HEK293T (cell line): ENCODE measurements around the gene PHF14.
"Not testable (repeated sequence)": the region's sequence is repeated elsewhere in the genome, so short reads cannot be mapped to it uniquely, and the experiment has no call there.

Experiments used
- CTCF ChIA-PET: fragments of 350-600 bp; formaldehyde crosslinking; extraction: SDS; loops from one replicate; lab custom pipeline; 2021; ENCODE audit warnings: antibody characterized with exemption, inconsistent platforms; lab: Yijun Ruan, JAX
- POLR2A ChIA-PET: fragments of 350-600 bp; formaldehyde crosslinking; extraction: SDS; loops from one replicate; lab custom pipeline; 2020; ENCODE audit warnings: antibody characterized with exemption, inconsistent platforms; lab: Yijun Ruan, JAX
- DNase-seq: peaks from one replicate; pipeline ENCODE4 v3.0.0; 2012; ENCODE audit warnings: mixed read lengths; ENCODE audit errors: extremely low spot score
- ARNT ChIP-seq: fragments of 450-650 bp; IDR thresholded peaks from 2 replicates; pipeline ENCODE4 v1.6.1; 2017; ENCODE audit warnings: mild to moderate bottlenecking
- BHLHE40 ChIP-seq: fragments of 450-650 bp; IDR thresholded peaks from 2 replicates; pipeline ENCODE4 v1.6.1; 2016; ENCODE audit warnings: mild to moderate bottlenecking, moderate library complexity, borderline replicate concordance
- CTBP1 ChIP-seq: fragments of 450-650 bp; IDR thresholded peaks from 2 replicates; pipeline ENCODE4 v1.6.1; 2016; ENCODE audit warnings: borderline replicate concordance
- ELF4 ChIP-seq: fragments of 450-650 bp; IDR thresholded peaks from 2 replicates; pipeline ENCODE4 v1.6.1; 2017; ENCODE audit warnings: antibody characterized with exemption
- FOXA1 ChIP-seq: fragments of 450-650 bp; IDR thresholded peaks from 2 replicates; pipeline ENCODE4 v1.6.1; 2016; ENCODE audit warnings: mild to moderate bottlenecking
- FOXK2 ChIP-seq: fragments of 450-650 bp; IDR thresholded peaks from 2 replicates; pipeline ENCODE4 v1.6.1; 2016; ENCODE audit warnings: mild to moderate bottlenecking
- FOXM1 ChIP-seq: fragments of 450-650 bp; IDR thresholded peaks from 2 replicates; pipeline ENCODE4 v1.6.1; 2017; ENCODE audit warnings: mild to moderate bottlenecking, borderline replicate concordance
- HDGF ChIP-seq: fragments of 450-650 bp; IDR thresholded peaks from 2 replicates; pipeline ENCODE4 v1.6.1; 2017; ENCODE audit warnings: antibody characterized with exemption, borderline replicate concordance
- L3MBTL2 ChIP-seq: fragments of 450-650 bp; conservative IDR thresholded peaks from 2 replicates; pipeline ENCODE4 v1.6.1; 2016; ENCODE audit warnings: mild to moderate bottlenecking
- LEF1 ChIP-seq: fragments of 450-650 bp; IDR thresholded peaks from 2 replicates; pipeline ENCODE4 v1.6.1; 2017; ENCODE audit warnings: mild to moderate bottlenecking, borderline replicate concordance
- NFRKB ChIP-seq: fragments of 450-650 bp; IDR thresholded peaks from 2 replicates; pipeline ENCODE4 v1.6.1; 2016; ENCODE audit warnings: mild to moderate bottlenecking, moderate library complexity
- SP1 ChIP-seq: fragments of 450-650 bp; IDR thresholded peaks from 2 replicates; pipeline ENCODE4 v1.6.1; 2017
- SUZ12 ChIP-seq: fragments of 450-650 bp; IDR thresholded peaks from 2 replicates; pipeline ENCODE4 v1.6.1; 2016; ENCODE audit warnings: mild to moderate bottlenecking
- TARDBP ChIP-seq: fragments of 450-650 bp; IDR thresholded peaks from 2 replicates; pipeline ENCODE4 v1.6.1; 2016
- ZNF384 ChIP-seq: fragments of 450-650 bp; IDR thresholded peaks from 2 replicates; pipeline ENCODE4 v1.6.1; 2016
- TF ChIP-seq, protein P1 (sequence below): fragments of 450-650 bp; IDR thresholded peaks from 2 replicates; pipeline ENCODE4 v1.6.1; 2016

PHF14 gene, protein sequence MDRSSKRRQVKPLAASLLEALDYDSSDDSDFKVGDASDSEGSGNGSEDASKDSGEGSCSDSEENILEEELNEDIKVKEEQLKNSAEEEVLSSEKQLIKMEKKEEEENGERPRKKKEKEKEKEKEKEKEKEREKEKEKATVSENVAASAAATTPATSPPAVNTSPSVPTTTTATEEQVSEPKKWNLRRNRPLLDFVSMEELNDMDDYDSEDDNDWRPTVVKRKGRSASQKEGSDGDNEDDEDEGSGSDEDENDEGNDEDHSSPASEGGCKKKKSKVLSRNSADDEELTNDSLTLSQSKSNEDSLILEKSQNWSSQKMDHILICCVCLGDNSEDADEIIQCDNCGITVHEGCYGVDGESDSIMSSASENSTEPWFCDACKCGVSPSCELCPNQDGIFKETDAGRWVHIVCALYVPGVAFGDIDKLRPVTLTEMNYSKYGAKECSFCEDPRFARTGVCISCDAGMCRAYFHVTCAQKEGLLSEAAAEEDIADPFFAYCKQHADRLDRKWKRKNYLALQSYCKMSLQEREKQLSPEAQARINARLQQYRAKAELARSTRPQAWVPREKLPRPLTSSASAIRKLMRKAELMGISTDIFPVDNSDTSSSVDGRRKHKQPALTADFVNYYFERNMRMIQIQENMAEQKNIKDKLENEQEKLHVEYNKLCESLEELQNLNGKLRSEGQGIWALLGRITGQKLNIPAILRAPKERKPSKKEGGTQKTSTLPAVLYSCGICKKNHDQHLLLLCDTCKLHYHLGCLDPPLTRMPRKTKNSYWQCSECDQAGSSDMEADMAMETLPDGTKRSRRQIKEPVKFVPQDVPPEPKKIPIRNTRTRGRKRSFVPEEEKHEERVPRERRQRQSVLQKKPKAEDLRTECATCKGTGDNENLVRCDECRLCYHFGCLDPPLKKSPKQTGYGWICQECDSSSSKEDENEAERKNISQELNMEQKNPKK

DNA sequence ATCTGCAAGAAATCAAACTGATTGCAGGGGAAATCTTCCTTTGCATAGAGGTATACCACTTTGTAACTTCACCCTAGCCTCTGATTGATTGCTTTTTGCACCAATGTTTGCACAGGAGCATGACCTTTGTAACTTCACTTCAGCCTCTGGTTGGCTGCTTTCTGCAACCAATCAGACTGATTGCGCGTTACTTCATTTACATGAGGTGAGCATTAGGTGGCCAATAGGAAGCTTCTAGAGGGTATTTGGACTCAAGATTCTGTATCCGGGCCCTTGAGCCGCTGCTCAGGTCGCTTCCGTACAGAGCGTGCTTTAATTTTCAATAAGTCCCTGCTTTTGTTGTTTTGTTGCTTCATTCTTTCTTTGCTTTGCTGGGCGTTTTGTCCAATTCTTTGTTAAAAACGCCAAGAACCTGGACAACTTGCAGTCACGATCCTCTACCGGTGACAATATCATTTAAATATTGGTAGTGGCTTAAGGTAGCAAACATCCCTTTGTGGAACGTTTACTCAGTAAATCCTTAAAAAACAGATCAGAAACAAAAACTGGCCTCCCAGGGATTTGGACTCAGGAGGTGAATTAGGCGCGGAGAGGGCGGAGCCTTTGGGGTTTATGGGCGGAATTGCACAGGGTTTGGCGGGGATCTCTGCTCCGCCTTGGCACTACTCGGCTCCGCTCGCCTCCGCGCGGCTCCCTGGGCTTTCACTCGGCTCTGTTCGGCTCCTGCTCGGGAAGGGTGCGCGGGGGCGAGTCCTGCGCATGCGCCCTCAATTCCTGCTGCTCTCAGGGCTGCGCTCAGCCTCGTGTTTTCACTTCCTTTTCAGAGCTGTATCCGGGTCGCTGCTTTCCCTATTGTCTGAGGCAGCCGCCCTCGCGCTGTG lies at the start of gene PHF14:
Gene PHF14 (plus strand): TSS at position 812 of the 881 bp plus-strand sequence. CDS start 452 bp downstream, outside the sequence.
- CTCF ChIA-PET, result no interaction called here
- POLR2A ChIA-PET, result interaction anchor here (2.6 kb wide), 1 partner anchor 34 kb away, joined by 30 read pairs; a partner anchor contains a TSS

DNA sequence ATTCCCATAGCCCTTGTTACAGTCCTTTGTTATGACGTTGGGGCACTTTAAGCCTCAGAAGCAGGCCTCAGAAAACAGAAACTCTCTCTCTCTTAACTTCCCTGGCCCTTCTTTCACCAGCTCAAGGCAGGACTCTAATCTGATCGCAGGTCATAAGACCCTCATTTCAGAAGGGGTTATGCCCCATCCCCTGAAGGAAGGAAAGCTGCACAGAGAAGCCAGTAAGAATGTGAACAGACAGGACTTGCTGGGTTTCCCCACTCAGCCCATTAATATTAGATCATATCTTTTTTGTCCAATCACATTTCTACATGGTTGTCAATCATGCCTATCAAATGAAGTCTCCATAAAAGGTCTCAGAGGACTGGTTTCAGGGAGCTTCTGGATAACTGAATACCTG lies 49.3 kb upstream of the PHF14 start:
- ChIA-PET CTCF (no interaction called here), POLR2A (no interaction called here)
- DNase-seq, result no peak
- TF ChIP-seq FOXA1, result no peak
- TF ChIP-seq, protein P1, sequence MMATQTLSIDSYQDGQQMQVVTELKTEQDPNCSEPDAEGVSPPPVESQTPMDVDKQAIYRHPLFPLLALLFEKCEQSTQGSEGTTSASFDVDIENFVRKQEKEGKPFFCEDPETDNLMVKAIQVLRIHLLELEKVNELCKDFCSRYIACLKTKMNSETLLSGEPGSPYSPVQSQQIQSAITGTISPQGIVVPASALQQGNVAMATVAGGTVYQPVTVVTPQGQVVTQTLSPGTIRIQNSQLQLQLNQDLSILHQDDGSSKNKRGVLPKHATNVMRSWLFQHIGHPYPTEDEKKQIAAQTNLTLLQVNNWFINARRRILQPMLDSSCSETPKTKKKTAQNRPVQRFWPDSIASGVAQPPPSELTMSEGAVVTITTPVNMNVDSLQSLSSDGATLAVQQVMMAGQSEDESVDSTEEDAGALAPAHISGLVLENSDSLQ, result no peak
- no peak for TF ChIP-seq TARDBP
- no peak for TF ChIP-seq NFRKB

More for the DNA sequence above, at the start of gene PHF14:
- peak; percentile 95 for DNase-seq
- 0 out of 2 replicates have a peak, but pooled peaks have one; percentile 26 for TF ChIP-seq ELF4
- TF ChIP-seq, protein P1, result peak; percentile 99
- peak; percentile 81; the same call in 1 of the 2 replicates for TF ChIP-seq L3MBTL2
- TF ChIP-seq HDGF, result no peak; the same call in 1 of the 2 replicates

DNA sequence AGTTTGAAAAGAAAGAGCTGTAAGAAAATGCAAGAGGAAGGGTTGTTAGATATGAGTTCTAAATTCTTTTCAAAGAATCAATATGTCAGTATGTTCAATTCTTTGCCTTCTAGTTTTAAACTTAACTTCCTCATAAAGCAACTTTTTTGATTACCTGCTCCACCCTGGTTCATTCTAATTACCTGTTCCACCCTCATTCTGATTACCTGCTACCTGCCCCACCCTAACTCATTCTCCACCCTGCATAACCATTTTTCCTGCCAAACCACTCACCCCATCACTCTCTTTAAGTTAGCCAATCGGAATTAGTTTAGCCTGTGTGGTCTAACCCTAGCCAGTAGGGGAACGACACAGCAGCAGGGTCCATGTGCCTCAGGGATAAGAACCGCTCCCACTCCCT lies 45.5 kb upstream of the PHF14 start:
- POLR2A ChIA-PET, CTCF ChIA-PET: not testable (repeated sequence)

DNA sequence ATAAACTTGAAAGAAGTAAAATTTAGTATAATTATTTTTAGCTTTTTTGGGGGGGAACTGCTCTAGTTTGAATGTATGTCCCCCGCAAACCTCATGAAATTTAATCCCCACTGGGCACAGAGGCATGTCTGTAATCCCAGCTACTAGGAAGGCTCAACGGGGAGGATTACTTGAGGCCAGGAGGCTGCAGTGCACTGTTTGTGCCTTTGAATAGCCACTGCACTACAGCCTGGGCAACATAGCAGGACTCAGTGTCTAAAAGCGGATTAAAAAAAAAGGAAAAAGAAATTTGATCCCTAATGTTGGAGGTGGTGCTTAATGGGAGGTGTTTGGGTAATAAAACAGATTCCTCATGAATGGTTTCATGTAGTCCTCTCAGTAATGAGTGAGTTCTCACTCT lies 43.1 kb upstream of the PHF14 start:
- POLR2A ChIA-PET, result interaction anchor here (1.7 kb wide), 1 partner anchor 10 kb away, joined by 10 read pairs; a partner anchor contains a TSS
- DNase-seq, result no peak
- CTCF ChIA-PET, result no interaction called here
- TF ChIP-seq SUZ12, result no peak
- no peak for TF ChIP-seq BHLHE40
- no peak for TF ChIP-seq HDGF
- no peak for TF ChIP-seq SP1
- TF ChIP-seq FOXA1, result no peak
- TF ChIP-seq ZNF384, result no peak
- no peak for TF ChIP-seq CTBP1
- TF ChIP-seq ARNT, result no peak
- TF ChIP-seq LEF1, result no peak
- TF ChIP-seq NFRKB, result no peak
- no peak for TF ChIP-seq FOXM1
- TF ChIP-seq, protein P1, result no peak
- TF ChIP-seq FOXK2, result no peak
- no peak for TF ChIP-seq TARDBP
- no peak for TF ChIP-seq ELF4
- no peak for TF ChIP-seq L3MBTL2

More for the DNA sequence above, 45.5 kb upstream of the PHF14 start:
- not testable (repeated sequence) for DNase-seq

DNA sequence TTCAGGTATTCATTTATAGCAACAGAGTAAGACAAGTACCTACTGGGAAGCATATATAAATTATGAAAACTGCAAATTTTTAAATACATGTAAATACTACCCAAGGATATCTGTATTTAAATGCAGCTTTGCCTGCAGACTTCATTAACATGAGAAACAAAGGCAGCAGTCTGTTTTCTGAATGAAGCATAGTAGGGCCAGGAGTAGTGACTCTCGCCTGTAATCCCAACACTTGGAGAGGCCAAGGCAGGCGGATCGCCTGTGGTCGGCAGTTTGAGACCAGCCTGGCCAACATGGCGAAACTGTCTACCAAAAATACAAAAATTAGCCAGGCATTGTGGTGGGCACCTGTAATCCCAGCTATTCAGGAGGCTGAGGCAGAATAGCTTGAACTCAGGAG lies 42.5 kb upstream of the PHF14 start:
- TF ChIP-seq, protein P1, result no peak
- TF ChIP-seq FOXM1, result no peak
- no peak for TF ChIP-seq FOXK2
- TF ChIP-seq BHLHE40, result no peak
- POLR2A ChIA-PET, result interaction anchor here (1.0 to 1.7 kb wide), 2 partner anchors 9 to 11 kb away, joined by 4 to 10 read pairs; a partner anchor contains a TSS
- CTCF ChIA-PET, result no interaction called here
- DNase-seq, result no peak
